Measurements from ENCODE around the gene PCCA.

The PCCA gene

GRCh38 chr13:100398360-100398759 lies 309.5 kb downstream of the PCCA start:
- FAIRE-seq (no peak), DNase-seq (ENCODE audit: low spot score) (no peak)

- no peak for FAIRE-seq
- DNase-seq (ENCODE audit: low spot score) = no peak
Observed at GRCh38 chr13:100399455-100399854, 310.6 kb downstream of the PCCA start.

GRCh38 chr13:100403675-100404074 lies 314.8 kb downstream of the PCCA start:
- FAIRE-seq = no peak

GRCh38 chr13:100409132-100409531 lies 320.2 kb downstream of the PCCA start:
- no peak for FAIRE-seq
- no peak for DNase-seq (ENCODE audit: low spot score)

More at GRCh38 chr13:100403675-100404074, 314.8 kb downstream of the PCCA start:
- no peak for DNase-seq (ENCODE audit: low spot score)

- no peak for DNase-seq (ENCODE audit: low spot score)
- FAIRE-seq = no peak
Observed at GRCh38 chr13:100423375-100423774, 334.5 kb downstream of the PCCA start.

- DNase-seq (ENCODE audit: low spot score) (no peak), FAIRE-seq (no peak)
Observed at GRCh38 chr13:100428986-100429385, 340.1 kb downstream of the PCCA start.

- DNase-seq (ENCODE audit: low spot score) (no peak), FAIRE-seq (no peak)
Observed at GRCh38 chr13:100432611-100433010, 343.7 kb downstream of the PCCA start.

- FAIRE-seq = no peak
Observed at GRCh38 chr13:100433475-100433874, 344.6 kb downstream of the PCCA start.

GRCh38 chr13:100434010-100434763 lies 345.3 kb downstream of the PCCA start:
- FAIRE-seq (no peak), DNase-seq (ENCODE audit: low spot score) (peak; percentile 25)

More at GRCh38 chr13:100433475-100433874, 344.6 kb downstream of the PCCA start:
- no peak for DNase-seq (ENCODE audit: low spot score)

GRCh38 chr13:100436099-100436498 lies 347.2 kb downstream of the PCCA start:
- DNase-seq (ENCODE audit: low spot score) (no peak), FAIRE-seq (no peak)

GRCh38 chr13:100438059-100438788 lies 349.3 kb downstream of the PCCA start:
- no peak for FAIRE-seq
- DNase-seq (ENCODE audit: low spot score) = no peak

GRCh38 chr13:100439247-100439970 lies 350.5 kb downstream of the PCCA start:
- DNase-seq (ENCODE audit: low spot score) (no peak), FAIRE-seq (no peak)

GRCh38 chr13:100440751-100441425 lies 352.0 kb downstream of the PCCA start:
- DNase-seq (ENCODE audit: low spot score) (no peak), FAIRE-seq (no peak)

- no peak for FAIRE-seq
Observed at GRCh38 chr13:100442095-100442832, 353.4 kb downstream of the PCCA start.

GRCh38 chr13:100443278-100443997 lies 354.5 kb downstream of the PCCA start:
- no peak for FAIRE-seq

More at GRCh38 chr13:100442095-100442832, 353.4 kb downstream of the PCCA start:
- no peak for DNase-seq (ENCODE audit: low spot score)

GRCh38 chr13:100443998-100444328 lies 355.1 kb downstream of the PCCA start:
- DNase-seq (ENCODE audit: low spot score) (peak; percentile 9), FAIRE-seq (no peak)

More at GRCh38 chr13:100443278-100443997, 354.5 kb downstream of the PCCA start:
- no peak for DNase-seq (ENCODE audit: low spot score)

- DNase-seq (ENCODE audit: low spot score) (no peak), FAIRE-seq (no peak)
Observed at GRCh38 chr13:100447831-100448230, 358.9 kb downstream of the PCCA start.

GRCh38 chr13:100451923-100452322 lies 363.0 kb downstream of the PCCA start:
- FAIRE-seq (no peak), DNase-seq (ENCODE audit: low spot score) (no peak)

GRCh38 chr13:100454876-100455275 lies 366.0 kb downstream of the PCCA start:
- DNase-seq (ENCODE audit: low spot score) (peak; percentile 12), FAIRE-seq (no peak)

- FAIRE-seq (no peak), DNase-seq (ENCODE audit: low spot score) (no peak)
Observed at GRCh38 chr13:100458673-100459072, 369.8 kb downstream of the PCCA start.
